HepG2 (cell line): ENCODE measurements around the gene NCKAP1. TPM values are rescaled to one million over a fixed set of nuclear protein-coding genes. Genes with fewer than 3 reads are reported as not detected.

Experiments
- CREB1 ChIP-seq, 2 experiments: fragments of 450-650 bp in 1 of 2; IDR thresholded peaks; 2 replicates each; pipeline ENCODE4 v1.6.1; 2016 to 2017; ENCODE audit warnings: control low read depth in 1 of 2, mild to moderate bottlenecking in 1 of 2, missing compliant biosample characterization in 1 of 2, missing genetic modification characterization in 1 of 2
- EHMT2 ChIP-seq: fragments of 200-600 bp; sonication (generic); IDR thresholded peaks from 2 replicates; pipeline ENCODE4 v1.7.0; 2017; ENCODE audit warnings: antibody characterized with exemption, low read depth, low read length, borderline replicate concordance
- EZH2 ChIP-seq: conservative IDR thresholded peaks from 2 replicates; pipeline ENCODE4 v1.6.1; 2012; ENCODE audit warnings: mild to moderate bottlenecking, low read depth, low read length, moderate library complexity
- FOSL1 ChIP-seq: sonication (generic); formaldehyde crosslinking; IDR thresholded peaks from 2 replicates; pipeline ENCODE4 v1.9.0; 2021; ENCODE audit warnings: missing genetic modification reagents, borderline replicate concordance
- FOXK1 ChIP-seq: sonication (generic); formaldehyde crosslinking; IDR thresholded peaks from 2 replicates; pipeline ENCODE4 v1.4.0; 2020; ENCODE audit warnings: low read depth, missing genetic modification reagents, borderline replicate concordance
- GZF1 ChIP-seq: sonication (generic); formaldehyde crosslinking; IDR thresholded peaks from 2 replicates; pipeline ENCODE4 v1.5.1; 2020; ENCODE audit warnings: mild to moderate bottlenecking, missing genetic modification reagents
- HNF4A ChIP-seq: sonication (generic); formaldehyde crosslinking; IDR thresholded peaks from 2 replicates; pipeline ENCODE4 v1.4.0; 2020; ENCODE audit warnings: missing genetic modification reagents
- KAT8 ChIP-seq: IDR thresholded peaks from 2 replicates; pipeline ENCODE4 v1.6.1; 2016; ENCODE audit warnings: missing genetic modification reagents, missing compliant biosample characterization
- KLF11 ChIP-seq: IDR thresholded peaks from 2 replicates; pipeline ENCODE4 v1.6.1; 2016; ENCODE audit warnings: missing compliant biosample characterization
- MATR3 ChIP-seq: sonication (generic); formaldehyde crosslinking; IDR thresholded peaks from 2 replicates; pipeline ENCODE4 v1.4.0; 2020; ENCODE audit warnings: missing genetic modification reagents
- MED8 ChIP-seq: sonication (generic); formaldehyde crosslinking; IDR thresholded peaks from 2 replicates; pipeline ENCODE4 v1.8.1; 2023; ENCODE audit warnings: mild to moderate bottlenecking, missing genetic modification reagents; ENCODE audit not compliant: insufficient replicate concordance
- NCOA2 ChIP-seq: sonication (generic); formaldehyde crosslinking; IDR thresholded peaks from 2 replicates; pipeline ENCODE4 v1.8.0; 2022; ENCODE audit warnings: inconsistent platforms
- NFE2 ChIP-seq: sonication (generic); formaldehyde crosslinking; IDR thresholded peaks from 2 replicates; pipeline ENCODE4 v1.4.0; 2020; ENCODE audit warnings: missing genetic modification reagents
- NFKB2 ChIP-seq: sonication (generic); formaldehyde crosslinking; IDR thresholded peaks from 2 replicates; pipeline ENCODE4 v1.4.0; 2020; ENCODE audit warnings: missing genetic modification reagents, borderline replicate concordance
- NFYB ChIP-seq: sonication (generic); formaldehyde crosslinking; IDR thresholded peaks from 2 replicates; pipeline ENCODE4 v1.4.0; 2020; ENCODE audit warnings: missing genetic modification reagents
- NR2F6 ChIP-seq, 2 experiments: IDR thresholded peaks; 2 replicates each; pipeline ENCODE4 v1.6.1; 2016; ENCODE audit warnings: antibody characterized with exemption in 1 of 2, mild to moderate bottlenecking in 1 of 2
- PHF20 ChIP-seq: sonication (generic); formaldehyde crosslinking; IDR thresholded peaks from 2 replicates; pipeline ENCODE4 v1.5.0; 2020; ENCODE audit warnings: mild to moderate bottlenecking, missing genetic modification reagents
- SRSF1 ChIP-seq: fragments of 200-400 bp; formaldehyde crosslinking; optimal IDR thresholded peaks from 2 replicates; pipeline ENCODE3; 2017; ENCODE audit warnings: mild to moderate bottlenecking, low read depth, low read length, moderate library complexity
- WIZ ChIP-seq: sonication (generic); formaldehyde crosslinking; IDR thresholded peaks from 2 replicates; pipeline ENCODE4 v1.5.1; 2020; ENCODE audit warnings: mild to moderate bottlenecking, missing genetic modification reagents
- ZMYM2 ChIP-seq: sonication (generic); formaldehyde crosslinking; IDR thresholded peaks from 2 replicates; pipeline ENCODE4 v1.8.0; 2022; ENCODE audit warnings: mild to moderate bottlenecking, missing genetic modification reagents
- ZNF205 ChIP-seq: IDR thresholded peaks from 2 replicates; pipeline ENCODE4 v1.6.1; 2018; ENCODE audit warnings: missing biosample characterization, missing genetic modification reagents
- ZNF33B ChIP-seq: sonication (generic); formaldehyde crosslinking; IDR thresholded peaks from 2 replicates; pipeline ENCODE4 v1.5.1; 2020; ENCODE audit warnings: mild to moderate bottlenecking, missing genetic modification reagents
- ZNF614 ChIP-seq: IDR thresholded peaks from 2 replicates; pipeline ENCODE4 v1.6.1; 2018; ENCODE audit warnings: missing biosample characterization, missing genetic modification reagents, inconsistent platforms, borderline replicate concordance
- ZNF713 ChIP-seq: sonication (generic); formaldehyde crosslinking; IDR thresholded peaks from 2 replicates; pipeline ENCODE4 v1.4.0; 2020; ENCODE audit warnings: mild to moderate bottlenecking, missing genetic modification reagents
- ZNF773 ChIP-seq: sonication (generic); formaldehyde crosslinking; IDR thresholded peaks from 2 replicates; pipeline ENCODE4 v1.4.0; 2020; ENCODE audit warnings: missing genetic modification reagents, borderline replicate concordance
- polyA plus RNA-seq, 8 experiments: library from polyadenylated mRNA; depleted of rRNA in 3 of 8; stranded (reverse) in 7 of 8; unstranded in 1 of 8; fragments of >200 nt; fragmentation: Illumina TruSeq in 4 of 8; extraction: Trizol in 4 of 8; gene quantifications; 2 replicates each; pipeline versions ENCODE4 v1.2.1 to v1.2.3, GENCODE V29; 2011 to 2016; ENCODE audit warnings: low read depth in 4 of 8, missing spikeins in 1 of 8, mixed read lengths in 1 of 8; ENCODE audit not compliant: insufficient read depth in 1 of 8
- total RNA-seq, 5 experiments: library from RNA; depleted of rRNA; stranded (reverse); fragments of >200 nt; fragmentation: Illumina TruSeq; extraction: Trizol; gene quantifications; 2 replicates each; pipeline ENCODE4 v1.2.3, GENCODE V29; 2016; ENCODE audit warnings: low read depth in 1 of 5
- TF ChIP-seq, protein P1 (sequence below): sonication (generic); formaldehyde crosslinking; IDR thresholded peaks from 2 replicates; pipeline ENCODE4 v1.4.0; 2020; ENCODE audit warnings: low read depth, mild to moderate bottlenecking, missing genetic modification reagents
- TF ChIP-seq, protein P2 (sequence below): sonication (generic); formaldehyde crosslinking; IDR thresholded peaks from 2 replicates; pipeline ENCODE4 v1.4.0; 2020; ENCODE audit warnings: missing genetic modification reagents

Gene NCKAP1
- total and polyA plus RNA-seq, 2 of the 13 experiments (the other 11 are each of a cell fraction or from before 2014, with no cell fraction given), result 72.1 to 96.3 TPM

DNA sequence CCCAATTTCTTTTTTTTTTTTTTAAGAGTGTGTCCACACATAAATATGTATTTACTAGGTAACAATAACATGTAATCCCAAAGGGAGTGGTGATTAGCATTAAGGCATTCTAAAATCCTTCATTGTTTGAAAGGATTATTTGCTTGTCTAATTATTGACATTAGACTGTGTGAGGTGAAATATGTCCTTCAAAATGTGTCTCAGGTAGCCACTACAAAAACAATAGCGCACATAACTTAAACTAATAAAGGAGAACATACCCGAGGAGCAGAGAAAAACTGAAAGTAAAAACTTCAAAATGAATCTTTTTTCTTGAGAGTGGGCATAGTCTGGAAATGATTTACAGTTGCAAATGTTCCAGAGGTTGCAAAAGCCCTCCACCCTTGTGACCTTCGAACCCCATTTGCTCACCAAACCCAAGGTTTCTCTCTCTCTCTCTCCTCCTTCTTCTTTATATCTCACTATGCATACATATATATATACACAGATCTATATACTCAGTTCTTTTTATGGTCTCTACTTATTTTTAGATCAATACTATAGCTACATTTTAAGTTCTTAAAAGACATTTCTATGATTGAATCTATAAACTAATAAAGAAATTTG, 147.4 kb downstream of the NCKAP1 start (continued):
- TF ChIP-seq NFE2 (no peak), HNF4A (CRISPR knock-in tag) (peak; percentile 96), ZNF205 (no peak), WIZ (CRISPR knock-in tag) (no peak), MED8 (CRISPR knock-in tag) (no peak), ZMYM2 (no peak), ZNF614 (peak; percentile 64; the same call in 1 of the 2 replicates), NFKB2 (no peak), KLF11 (CRISPR knock-in tag) (no peak), KAT8 (CRISPR knock-in tag) (no peak; the same call in 1 of the 2 replicates), EHMT2 (peak; percentile 83; the same call in 1 of the 2 replicates), NCOA2 (CRISPR knock-in tag) (peak; percentile 38; the same call in 1 of the 2 replicates), NFYB (no peak), CREB1 (IDR thresholded peaks at IDR 0.05) (no peak), CREB1 (CRISPR knock-in tag; IDR thresholded peaks at IDR 0.05) (peak; percentile 49; the same call in 1 of the 2 replicates), EZH2 (no peak), ZNF33B (CRISPR knock-in tag) (no peak), ZNF773 (CRISPR knock-in tag) (no peak), GZF1 (CRISPR knock-in tag) (no peak), PHF20 (CRISPR knock-in tag) (no peak), SRSF1 (no peak), MATR3 (CRISPR knock-in tag) (no peak), ZNF713 (CRISPR knock-in tag) (no peak), NR2F6 (IDR thresholded peaks at IDR 0.05) (peak; percentile 74), NR2F6 (CRISPR knock-in tag; IDR thresholded peaks at IDR 0.05) (peak; percentile 55; the same call in 1 of the 2 replicates), FOSL1 (no peak), FOXK1 (CRISPR knock-in tag) (0 out of 2 replicates have a peak, but pooled peaks have one; percentile 16)
- TF ChIP-seq, protein P1, sequence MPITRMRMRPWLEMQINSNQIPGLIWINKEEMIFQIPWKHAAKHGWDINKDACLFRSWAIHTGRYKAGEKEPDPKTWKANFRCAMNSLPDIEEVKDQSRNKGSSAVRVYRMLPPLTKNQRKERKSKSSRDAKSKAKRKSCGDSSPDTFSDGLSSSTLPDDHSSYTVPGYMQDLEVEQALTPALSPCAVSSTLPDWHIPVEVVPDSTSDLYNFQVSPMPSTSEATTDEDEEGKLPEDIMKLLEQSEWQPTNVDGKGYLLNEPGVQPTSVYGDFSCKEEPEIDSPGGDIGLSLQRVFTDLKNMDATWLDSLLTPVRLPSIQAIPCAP (CRISPR knock-in tag), result no peak
- TF ChIP-seq, protein P2, sequence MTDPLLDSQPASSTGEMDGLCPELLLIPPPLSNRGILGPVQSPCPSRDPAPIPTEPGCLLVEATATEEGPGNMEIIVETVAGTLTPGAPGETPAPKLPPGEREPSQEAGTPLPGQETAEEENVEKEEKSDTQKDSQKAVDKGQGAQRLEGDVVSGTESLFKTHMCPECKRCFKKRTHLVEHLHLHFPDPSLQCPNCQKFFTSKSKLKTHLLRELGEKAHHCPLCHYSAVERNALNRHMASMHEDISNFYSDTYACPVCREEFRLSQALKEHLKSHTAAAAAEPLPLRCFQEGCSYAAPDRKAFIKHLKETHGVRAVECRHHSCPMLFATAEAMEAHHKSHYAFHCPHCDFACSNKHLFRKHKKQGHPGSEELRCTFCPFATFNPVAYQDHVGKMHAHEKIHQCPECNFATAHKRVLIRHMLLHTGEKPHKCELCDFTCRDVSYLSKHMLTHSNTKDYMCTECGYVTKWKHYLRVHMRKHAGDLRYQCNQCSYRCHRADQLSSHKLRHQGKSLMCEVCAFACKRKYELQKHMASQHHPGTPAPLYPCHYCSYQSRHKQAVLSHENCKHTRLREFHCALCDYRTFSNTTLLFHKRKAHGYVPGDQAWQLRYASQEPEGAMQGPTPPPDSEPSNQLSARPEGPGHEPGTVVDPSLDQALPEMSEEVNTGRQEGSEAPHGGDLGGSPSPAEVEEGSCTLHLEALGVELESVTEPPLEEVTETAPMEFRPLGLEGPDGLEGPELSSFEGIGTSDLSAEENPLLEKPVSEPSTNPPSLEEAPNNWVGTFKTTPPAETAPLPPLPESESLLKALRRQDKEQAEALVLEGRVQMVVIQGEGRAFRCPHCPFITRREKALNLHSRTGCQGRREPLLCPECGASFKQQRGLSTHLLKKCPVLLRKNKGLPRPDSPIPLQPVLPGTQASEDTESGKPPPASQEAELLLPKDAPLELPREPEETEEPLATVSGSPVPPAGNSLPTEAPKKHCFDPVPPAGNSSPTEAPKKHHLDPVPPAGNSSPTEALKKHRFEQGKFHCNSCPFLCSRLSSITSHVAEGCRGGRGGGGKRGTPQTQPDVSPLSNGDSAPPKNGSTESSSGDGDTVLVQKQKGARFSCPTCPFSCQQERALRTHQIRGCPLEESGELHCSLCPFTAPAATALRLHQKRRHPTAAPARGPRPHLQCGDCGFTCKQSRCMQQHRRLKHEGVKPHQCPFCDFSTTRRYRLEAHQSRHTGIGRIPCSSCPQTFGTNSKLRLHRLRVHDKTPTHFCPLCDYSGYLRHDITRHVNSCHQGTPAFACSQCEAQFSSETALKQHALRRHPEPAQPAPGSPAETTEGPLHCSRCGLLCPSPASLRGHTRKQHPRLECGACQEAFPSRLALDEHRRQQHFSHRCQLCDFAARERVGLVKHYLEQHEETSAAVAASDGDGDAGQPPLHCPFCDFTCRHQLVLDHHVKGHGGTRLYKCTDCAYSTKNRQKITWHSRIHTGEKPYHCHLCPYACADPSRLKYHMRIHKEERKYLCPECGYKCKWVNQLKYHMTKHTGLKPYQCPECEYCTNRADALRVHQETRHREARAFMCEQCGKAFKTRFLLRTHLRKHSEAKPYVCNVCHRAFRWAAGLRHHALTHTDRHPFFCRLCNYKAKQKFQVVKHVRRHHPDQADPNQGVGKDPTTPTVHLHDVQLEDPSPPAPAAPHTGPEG (CRISPR knock-in tag), result no peak
